ENCODE measurements around the gene MSI2. TPM values are rescaled to one million over a fixed set of nuclear protein-coding genes. Genes with fewer than 3 reads are reported as not detected.

The MSI2 gene
- total and polyA plus RNA-seq, 2 experiments from 2014 or later = 18.9 to 41.8 TPM

GRCh38 chr17:57625957-57626356 is 369.6 kb downstream of the MSI2 start (continued):
- TF ChIP-seq, protein P1, sequence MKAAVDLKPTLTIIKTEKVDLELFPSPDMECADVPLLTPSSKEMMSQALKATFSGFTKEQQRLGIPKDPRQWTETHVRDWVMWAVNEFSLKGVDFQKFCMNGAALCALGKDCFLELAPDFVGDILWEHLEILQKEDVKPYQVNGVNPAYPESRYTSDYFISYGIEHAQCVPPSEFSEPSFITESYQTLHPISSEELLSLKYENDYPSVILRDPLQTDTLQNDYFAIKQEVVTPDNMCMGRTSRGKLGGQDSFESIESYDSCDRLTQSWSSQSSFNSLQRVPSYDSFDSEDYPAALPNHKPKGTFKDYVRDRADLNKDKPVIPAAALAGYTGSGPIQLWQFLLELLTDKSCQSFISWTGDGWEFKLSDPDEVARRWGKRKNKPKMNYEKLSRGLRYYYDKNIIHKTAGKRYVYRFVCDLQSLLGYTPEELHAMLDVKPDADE (IDR thresholded peaks at IDR 0.05) = no peak
- TF ChIP-seq POLR2AphosphoS5 (IDR thresholded peaks at IDR 0.05; ENCODE audit: low read depth) = no peak
- TF ChIP-seq EZH2phosphoT487 (IDR thresholded peaks at IDR 0.05; ENCODE audit: unreplicated experiment) = no peak
- TF ChIP-seq, protein P2, sequence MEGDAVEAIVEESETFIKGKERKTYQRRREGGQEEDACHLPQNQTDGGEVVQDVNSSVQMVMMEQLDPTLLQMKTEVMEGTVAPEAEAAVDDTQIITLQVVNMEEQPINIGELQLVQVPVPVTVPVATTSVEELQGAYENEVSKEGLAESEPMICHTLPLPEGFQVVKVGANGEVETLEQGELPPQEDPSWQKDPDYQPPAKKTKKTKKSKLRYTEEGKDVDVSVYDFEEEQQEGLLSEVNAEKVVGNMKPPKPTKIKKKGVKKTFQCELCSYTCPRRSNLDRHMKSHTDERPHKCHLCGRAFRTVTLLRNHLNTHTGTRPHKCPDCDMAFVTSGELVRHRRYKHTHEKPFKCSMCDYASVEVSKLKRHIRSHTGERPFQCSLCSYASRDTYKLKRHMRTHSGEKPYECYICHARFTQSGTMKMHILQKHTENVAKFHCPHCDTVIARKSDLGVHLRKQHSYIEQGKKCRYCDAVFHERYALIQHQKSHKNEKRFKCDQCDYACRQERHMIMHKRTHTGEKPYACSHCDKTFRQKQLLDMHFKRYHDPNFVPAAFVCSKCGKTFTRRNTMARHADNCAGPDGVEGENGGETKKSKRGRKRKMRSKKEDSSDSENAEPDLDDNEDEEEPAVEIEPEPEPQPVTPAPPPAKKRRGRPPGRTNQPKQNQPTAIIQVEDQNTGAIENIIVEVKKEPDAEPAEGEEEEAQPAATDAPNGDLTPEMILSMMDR (conservative IDR thresholded peaks at IDR 0.05; ENCODE audit: low read depth in 2 of 2) = no peak
- no peak for TF ChIP-seq EZH2 (IDR thresholded peaks at IDR 0.05; ENCODE audit: low read depth, unreplicated experiment)
- TF ChIP-seq CREB1 (CRISPR knock-in tag; IDR thresholded peaks at IDR 0.05; ENCODE audit: low read depth) = no peak

GRCh38 chr17:57626520-57627210 is 370.3 kb downstream of the MSI2 start:
- Histone ChIP-seq H3K79me2 (replicated peaks; ENCODE audit: insufficient read depth) (no peaks in the 10 kb centered on the region), H3K27ac (ENCODE audit: low read depth) (no peak overlapping the region)

More at GRCh38 chr17:57626520-57627210, 370.3 kb downstream of the MSI2 start:
- no peak overlapping the region for H2AFZ ChIP-seq
- no peaks in the 10 kb centered on the region for H3K27me3 ChIP-seq (ENCODE audit: insufficient read depth)
- no peaks in the 10 kb centered on the region for H3K36me3 ChIP-seq (ENCODE audit: insufficient read depth)
- no peak overlapping the region for H3K4me3 ChIP-seq
- no peaks in the 10 kb centered on the region for H3K9me3 Mint-ChIP-seq
- H3F3A ChIP-seq (replicated peaks; ENCODE audit: low read depth) = no peaks in the 10 kb centered on the region
- H3K4me1 Mint-ChIP-seq = peaks cover 10% of the 10 kb centered on the region; the same call in 1 of the 3 replicates
- 0 out of 3 replicates have a peak, but pooled peaks cover 4% of the 10 kb centered on the region for H3K36me3 Mint-ChIP-seq (ENCODE audit: low read depth)
- ATAC-seq (no peak), DNase-seq (ENCODE audit: low spot score) (no peak)
- peaks cover 8% of the 10 kb centered on the region for H3K27me3 Mint-ChIP-seq (ENCODE audit: insufficient read depth, low read depth, poor library complexity)
- H3K4me2 ChIP-seq = no peak overlapping the region
- H3K4me1 ChIP-seq (ENCODE audit: insufficient read depth) = no peaks in the 10 kb centered on the region
- no peaks in the 10 kb centered on the region for H4K20me1 ChIP-seq (replicated peaks; ENCODE audit: insufficient read depth)
- H3K27ac Mint-ChIP-seq = no peak overlapping the region
- H3K4me3 Mint-ChIP-seq = no peak overlapping the region
- TF ChIP-seq POLR2AphosphoS5 (IDR thresholded peaks at IDR 0.05; ENCODE audit: low read depth) (no peak), JUNB (IDR thresholded peaks at IDR 0.05; ENCODE audit: unreplicated experiment) (no peak), ZNF114 (CRISPR knock-in tag; IDR thresholded peaks at IDR 0.05) (no peak), STAT1 (IDR thresholded peaks at IDR 0.05; ENCODE audit: unreplicated experiment) (no peak), NANOG (IDR thresholded peaks at IDR 0.05; ENCODE audit: borderline replicate concordance) (no peak), REST (IDR thresholded peaks at IDR 0.05; ENCODE audit: unreplicated experiment) (no peak), CREB1 (CRISPR knock-in tag; IDR thresholded peaks at IDR 0.05; ENCODE audit: low read depth) (no peak)
- TF ChIP-seq, protein P1 (IDR thresholded peaks at IDR 0.05) = no peak
- no peaks in the 10 kb centered on the region for H3K9me2 ChIP-seq (ENCODE audit: insufficient read depth)

All from GM23338 (cell line).